Activated CD8-positive, alpha-beta memory T cell treated with anti-CD3 and anti-CD28 coated beads for 1 hour (primary cell): ENCODE results near the gene DNAJC5.
"Not testable (repeated sequence)": the region's sequence is repeated elsewhere in the genome, so short reads cannot be mapped to it uniquely, and the experiment has no call there.

ENCODE experiments used
- DNase-seq, 2 donors: peaks; one replicate each; pipeline ENCODE4 v3.0.0-alpha.2; 2020; ENCODE audit warnings: low read depth in 1 of 2; ENCODE audit errors: extremely low read depth in 1 of 2

The DNAJC5 gene

DNA sequence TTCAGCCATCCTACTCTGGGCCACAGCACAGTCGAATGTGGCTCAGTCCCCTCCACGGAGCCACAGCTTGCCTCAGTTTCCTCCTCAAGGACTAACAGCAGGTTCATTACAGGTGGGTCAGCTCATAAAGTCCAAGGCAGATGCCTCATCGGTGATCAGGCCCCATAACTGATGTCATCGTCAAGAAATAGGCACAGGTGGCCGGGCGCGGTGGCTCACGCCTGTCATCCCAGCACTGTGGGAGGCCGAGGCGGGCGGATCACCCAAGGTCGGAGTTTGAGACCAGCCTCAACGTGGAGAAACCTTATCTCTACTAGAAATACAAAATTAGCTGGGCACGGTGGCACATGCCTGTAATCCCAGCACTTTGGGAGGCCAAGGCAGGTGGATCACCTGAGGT, 57.8 kb downstream of the DNAJC5 start:
- no peak for DNase-seq

DNA sequence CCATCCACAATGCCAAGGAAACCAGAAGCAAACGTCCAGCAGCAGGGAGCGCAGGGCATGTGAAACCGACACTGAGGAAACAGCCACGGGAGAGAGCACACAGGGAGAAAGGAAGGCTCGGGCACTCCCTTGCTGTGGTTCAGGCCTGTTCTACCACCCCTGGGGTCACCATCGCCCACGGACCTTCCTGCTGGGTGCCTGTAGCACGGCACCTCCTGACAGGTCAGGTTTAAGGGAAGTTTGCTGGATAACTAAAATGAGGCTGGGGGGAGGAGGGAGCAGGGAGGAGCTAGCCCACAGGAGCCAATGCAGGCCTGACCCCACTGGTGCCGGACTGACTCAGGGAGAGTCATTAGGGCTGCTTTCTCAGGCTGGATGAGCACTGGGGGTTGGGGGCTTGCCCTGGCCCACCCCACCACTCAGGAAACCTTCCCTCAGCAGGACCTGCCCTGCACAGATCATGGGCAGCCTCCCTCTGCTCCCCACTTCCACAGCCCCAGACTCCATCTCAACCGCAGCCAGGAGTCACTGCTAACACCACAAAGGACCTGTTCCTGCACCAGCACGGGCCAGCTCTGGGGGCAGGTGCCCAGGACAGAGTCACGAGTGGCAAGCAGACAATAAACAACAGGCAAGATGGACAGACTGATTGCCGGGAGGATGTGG, 59.0 kb downstream of the DNAJC5 start:
- DNase-seq, result no peak

DNA sequence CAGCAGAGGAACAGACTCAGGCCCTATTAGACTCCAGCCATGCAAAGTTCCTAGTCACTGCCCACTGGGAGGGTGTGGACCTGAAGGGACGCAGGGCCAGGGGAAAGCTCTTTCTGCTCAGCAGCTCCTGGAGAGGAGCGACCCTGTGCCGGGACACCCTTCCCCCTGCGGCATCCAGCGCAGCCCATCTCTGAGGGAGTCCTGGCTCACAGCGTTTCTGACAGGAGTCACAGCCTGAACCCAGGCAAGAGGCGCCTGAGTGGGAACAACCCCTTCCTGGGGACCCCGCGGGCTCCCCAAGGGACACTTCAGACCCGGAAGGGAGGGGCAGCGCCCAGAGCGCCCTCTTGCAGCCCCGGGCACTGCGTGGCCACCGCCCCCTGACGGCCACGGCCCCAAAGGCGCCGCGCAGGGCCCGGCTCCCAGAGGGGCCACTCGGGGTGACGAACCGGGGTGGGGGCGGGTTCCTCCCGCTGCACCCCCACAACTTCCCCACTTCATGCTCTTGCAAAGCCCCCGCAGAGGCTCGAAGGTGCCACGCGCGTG, 60.4 kb downstream of the DNAJC5 start:
- DNase-seq, result no peak

DNA sequence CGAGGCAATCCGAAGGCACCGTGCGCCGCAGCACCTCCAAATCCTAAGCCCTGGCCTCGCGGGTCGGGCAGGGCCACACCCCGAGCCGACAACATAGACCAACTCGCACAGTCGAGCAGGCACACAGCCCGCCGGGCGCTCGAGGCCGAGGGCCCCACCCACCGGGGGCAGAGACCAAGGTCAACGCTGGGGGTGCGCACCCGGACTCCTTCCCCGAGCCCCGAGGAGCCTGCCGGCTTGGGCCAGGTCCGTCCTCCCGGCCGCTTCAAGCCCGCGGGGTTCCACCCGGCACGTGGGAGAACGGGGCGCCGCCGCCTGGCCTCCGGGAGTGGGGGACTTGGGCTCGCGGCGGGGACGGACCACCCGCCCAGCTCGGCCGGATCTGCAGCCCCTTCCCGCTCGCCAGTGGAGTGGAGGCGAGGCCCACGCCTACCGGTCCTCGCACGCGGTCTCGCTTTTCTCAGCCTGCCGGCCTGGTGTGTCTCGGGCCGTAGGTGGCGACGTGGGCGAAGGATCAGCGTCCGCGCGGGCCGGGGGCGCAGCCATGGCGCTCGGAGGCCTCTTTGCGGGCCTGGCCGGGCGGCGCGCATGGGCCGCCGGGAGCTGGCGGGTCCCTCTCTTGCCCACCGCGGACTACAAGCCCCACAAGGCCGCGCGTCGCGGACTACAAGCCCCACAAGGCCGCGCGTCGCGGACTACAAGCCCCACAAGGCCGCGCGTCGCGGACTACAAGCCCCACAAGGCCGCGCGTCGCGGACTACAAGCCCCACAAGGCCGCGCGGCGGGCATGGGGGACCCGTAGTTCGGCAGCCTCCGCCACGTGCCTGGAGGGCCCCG, 61.1 kb downstream of the DNAJC5 start, which contains the start of gene UCKL1:
UCKL1 (minus strand) TSS at position 590 of the 837 bp plus-strand sequence; CDS start at position 546, 44 bp downstream.
- peak; percentile 67 to 85 for DNase-seq

DNA sequence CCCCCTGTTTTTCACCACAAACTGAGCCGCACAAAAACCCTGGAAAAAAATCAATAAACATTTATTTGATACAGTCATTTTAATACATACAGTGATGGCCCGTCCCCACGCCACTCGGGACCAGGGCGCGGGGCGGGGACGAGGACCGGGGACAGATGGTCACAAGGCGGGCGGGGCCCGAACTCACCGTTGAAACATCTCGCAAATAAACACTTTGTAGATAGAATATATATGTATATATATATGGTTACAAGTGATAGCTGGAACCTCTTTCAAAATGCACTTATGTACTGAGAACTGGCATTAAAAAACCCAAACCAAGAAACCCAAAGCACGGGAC, 61.7 kb downstream of the DNAJC5 start:
- no peak for DNase-seq

DNA sequence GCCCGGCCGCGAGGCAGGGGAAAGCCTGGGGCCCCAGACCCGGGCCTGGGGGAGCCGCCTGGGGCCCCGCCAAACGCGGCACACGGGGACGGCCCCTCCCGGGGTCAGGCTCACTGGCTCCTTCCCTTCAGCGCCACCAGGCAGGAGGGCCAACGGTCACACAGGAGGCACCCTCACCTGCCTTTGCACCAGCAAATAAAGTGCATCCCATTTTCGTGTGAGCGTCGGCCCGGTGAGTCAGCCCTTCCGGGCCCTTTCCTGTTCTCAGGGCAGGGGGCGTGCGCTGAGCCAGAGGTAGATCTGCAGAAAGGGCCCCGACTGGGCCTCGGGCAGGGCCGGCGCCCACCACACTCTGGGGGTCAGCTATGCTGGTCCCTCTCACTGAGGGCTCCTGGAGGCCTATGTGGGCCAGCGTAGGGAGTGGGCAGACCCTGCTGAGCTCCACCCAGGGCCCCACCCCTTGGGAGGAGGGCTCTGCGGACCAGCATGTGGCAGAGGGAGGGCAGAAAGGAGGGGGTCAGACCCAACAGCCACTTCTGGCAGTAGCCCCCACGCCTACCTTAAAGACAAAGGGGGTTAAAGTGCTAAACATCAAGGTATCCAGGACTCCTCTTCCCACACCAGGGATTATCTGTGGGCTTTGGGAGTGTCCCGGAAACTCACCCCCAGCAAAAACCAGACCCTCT, 62.2 kb downstream of the DNAJC5 start:
- no peak for DNase-seq

DNA sequence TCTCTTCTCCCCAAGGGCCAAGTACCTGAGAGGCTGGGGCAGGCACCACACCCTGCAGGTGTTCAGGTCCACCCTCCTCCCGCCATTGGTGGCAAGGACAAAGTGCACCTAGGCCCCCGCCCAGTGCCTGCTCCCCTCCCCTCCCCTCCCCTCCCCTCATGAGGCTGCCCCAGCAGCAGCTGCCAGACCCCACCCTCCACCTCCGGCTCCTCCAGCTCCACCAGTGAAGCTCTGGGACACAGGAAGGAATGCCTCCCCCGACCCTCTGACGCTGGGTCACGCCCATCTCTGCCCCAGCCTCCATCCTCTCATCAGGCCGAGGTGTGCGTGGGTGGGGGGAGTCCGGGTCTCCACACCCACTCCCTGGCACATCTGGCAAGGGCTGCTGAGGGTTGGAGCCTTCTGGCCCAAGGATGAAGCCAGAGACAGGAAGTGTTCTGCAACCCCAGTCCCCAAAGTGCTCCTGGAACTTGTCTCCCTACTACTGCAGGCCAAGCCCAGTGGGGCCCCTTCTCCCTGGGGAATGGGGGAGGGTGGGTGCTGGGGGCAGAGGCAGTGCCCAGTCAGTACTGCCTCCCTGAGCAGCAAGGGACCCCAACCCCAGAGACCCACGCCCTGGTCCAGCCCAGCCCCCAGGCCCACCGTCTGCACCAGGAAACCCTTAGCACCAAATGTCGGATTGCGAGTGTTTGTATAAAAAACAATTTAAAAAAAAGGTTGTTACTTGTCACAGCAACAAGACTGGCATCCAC, 62.9 kb downstream of the DNAJC5 start:
- DNase-seq, result no peak

DNA sequence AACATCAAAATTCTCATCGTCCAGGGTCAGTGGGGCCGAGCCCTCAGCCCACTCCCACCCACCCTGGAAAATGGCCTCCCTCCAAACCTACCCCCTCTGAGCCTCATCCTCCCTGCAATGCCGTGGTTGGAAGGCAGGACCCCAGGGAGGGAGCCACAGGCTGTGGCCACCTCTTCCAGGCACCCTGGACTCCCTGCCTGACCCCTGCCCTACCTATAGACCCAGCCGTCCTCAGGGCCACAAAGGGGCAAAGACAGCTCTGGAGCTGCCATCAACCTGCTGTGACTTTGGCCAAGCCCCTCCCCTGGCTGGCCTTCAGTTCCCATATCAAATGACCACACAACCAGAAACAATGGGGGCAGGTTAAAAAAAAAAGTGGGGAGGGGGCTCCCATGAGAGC, 63.5 kb downstream of the DNAJC5 start:
- DNase-seq, result no peak

DNA sequence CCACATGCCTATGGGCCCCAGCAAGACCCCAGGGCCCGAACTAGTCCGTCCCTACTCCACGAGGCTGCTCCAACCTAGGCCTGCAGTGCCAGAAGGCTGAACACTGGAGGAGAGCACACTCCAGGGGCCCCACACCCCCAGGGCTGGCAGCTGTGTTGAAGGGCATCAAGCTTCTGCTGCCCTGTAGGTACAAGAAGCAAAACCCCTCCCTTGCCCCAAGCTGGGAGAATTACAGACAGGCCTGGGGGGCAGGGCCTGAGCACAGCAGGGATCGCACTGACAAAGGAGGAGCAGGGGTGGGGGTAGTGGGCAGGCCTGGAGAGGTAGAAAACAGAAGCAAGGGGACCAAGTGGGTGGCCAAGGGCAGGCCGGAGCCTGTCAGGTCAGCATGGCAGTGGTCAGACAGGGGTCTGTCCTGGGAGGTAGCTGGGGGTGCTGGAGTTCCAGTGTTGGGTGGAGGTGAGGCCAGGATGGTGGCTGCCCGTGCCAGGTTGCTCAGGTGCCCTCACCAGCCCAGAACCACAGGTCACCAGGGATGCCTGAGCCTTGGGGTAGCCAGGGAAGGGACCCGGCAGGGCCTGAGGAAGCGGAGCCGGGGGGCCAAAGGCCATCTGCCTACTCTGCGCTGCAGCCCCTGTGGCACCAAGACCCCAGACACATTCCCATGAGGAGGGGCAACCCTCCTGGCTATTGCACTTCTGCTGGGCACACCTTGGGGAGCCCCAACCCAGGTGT, 64.2 kb downstream of the DNAJC5 start:
- no peak for DNase-seq

DNA sequence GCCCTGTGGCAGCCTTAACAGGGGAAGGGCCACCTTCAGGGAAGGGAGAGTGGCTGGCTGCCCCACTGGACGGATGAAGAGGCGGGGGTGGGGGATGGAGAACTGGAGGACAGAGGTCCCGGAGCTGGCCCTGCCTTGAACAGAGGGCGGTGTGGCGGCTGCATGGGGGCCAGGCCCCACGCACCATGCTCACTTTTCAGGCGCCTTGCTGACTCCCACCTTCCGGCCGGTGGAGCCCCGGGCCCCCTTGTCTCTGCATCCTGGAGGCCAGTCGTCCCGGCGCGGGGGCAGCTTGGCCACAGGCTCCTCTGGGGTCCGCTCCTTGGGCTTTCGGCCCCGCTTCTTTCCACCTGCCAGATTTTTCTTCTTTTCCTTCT, 64.8 kb downstream of the DNAJC5 start:
- DNase-seq, result no peak

DNA sequence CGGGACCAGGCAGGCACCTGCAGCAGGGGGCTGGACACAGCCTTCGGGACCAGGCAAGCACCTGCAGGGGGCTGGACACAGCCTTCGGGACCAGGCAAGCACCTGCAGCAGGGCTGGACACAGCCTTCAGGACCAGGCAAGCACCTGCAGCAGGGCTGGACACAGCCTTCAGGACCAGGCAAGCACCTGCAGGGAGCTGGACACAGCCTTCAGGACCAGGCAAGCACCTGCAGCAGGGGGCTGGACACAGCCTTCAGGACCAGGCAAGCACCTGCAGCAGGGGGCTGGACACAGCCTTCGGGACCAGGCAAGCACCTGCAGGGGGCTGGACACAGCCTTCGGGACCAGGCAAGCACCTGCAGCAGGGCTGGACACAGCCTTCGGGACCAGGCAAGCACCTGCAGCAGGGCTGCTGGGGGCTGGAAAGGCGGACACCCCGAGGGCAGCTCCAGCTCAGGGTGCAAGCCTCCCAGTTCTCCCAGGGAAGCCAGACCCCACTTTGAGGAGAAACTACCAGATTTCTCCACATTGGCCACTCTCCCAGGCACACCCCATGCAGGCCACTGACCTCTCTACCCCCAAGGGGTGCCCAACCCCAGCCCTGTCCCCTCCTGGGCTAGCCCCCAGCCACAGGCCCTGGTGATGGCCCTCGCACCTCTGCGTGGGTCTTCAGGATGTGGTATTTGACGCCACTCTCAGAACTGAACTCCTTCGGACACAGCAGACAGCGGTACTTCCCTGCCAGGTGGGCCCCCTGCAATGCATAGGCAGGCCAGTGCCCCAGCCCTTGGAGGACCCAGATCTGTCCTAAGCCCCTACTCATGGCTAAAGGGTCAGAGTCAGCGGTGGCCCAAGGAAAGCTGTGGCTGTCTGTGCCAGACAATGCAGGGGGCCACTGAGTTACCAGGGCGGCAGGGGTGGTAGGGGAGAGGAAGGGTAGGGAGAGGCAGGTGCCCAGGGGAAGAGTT, 66.0 kb downstream of the DNAJC5 start:
- DNase-seq, result not testable (repeated sequence)

DNA sequence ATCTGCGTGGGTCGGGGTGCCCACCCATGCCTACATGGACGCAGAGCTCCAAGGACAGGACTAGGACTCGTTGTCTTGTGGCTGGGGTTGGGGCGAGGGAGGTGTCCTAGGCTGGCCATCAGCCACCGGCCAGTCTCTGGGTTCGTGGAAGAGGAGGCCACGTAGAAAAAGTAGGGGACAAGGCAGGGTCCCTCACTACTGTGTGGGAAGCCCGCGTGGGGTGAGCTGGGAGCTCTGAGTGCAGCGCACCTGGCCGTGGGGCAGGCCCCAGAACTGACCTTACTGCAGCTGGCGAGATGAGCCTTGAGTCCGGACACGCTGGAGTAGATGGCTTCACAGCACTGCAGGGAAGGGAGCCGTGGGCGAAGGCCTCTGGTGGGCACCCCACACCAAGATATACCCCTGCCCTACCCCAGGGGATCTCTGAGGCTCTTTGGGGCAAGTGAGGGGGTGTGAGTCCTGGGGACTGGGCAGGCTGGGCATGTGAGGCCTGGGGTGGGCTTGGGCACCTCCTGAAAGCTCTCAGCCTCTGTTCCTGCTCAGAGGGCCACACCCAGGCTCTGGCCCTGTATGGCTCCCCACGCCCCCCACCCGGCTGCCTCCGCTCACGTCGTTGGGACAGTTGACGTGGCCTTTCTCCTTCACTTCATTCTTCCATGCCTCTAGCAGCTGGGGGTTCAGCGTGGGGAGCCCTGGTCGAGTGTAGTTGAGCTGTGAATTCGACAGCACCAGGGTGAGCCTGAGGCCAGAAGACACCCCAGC, 66.9 kb downstream of the DNAJC5 start:
- DNase-seq, result no peak

DNA sequence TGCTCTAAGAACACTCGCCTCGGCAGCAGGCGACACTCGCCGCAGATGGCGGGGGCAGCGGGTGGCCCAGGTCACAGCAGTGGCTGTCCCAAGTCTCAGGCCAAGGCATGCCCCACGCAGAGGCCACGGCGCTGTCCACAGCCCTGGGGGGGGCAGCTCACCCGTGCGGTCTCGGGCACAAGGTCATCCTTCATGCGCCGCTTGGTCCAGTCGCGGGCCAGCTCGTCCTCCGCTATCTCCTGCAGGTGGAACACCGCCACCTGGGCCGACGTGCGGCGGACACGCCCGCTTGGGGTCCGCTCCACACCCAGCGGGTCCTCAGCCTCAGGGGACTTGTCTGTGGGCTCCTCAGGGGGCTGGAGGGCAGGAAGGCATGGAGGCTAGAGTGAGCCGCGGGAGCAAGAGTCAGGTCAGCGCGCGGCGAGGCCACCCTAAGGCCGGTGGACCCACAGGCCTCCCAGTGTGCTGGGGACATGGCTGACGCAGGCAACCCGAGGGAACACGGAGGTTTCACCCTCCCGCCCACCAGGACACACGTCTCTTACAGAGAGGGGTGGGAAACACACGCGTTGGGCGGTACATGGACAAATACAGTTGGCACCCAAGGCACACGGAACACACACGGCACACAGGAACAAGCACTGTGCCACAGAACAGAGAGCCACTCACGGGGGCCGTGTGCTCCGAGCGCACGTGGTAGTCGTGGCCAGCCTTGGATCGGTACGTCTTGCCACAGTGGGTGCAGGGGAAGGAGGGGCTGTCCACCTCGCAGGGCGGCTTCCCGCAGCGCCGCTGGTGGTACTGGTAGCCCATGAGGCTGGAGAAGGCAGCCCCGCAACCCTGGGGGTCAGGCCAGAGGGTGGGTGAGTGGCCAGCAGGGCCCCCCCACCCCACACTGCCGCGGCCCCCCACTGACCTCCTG, 67.8 kb downstream of the DNAJC5 start:
- no peak for DNase-seq

DNA sequence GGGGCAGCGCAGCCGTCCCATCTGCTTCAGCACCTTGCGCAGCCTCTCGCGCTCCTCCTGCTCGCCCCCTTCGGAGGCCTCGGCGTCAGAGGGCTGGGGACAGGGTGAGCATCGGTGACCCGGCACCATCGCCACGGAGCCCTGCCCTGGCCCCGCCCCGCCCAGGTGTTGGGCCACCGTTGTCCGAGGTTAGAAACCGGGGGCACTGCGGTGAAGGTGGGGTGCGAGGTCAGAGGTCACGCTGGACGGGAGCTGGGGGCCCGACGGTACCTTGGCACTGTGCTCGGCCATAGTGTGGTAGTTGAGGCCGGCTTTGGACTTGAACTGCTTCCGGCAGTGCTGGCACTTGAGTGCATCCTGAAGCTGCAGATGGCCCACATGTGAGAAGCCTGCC, 68.4 kb downstream of the DNAJC5 start:
- no peak for DNase-seq

DNA sequence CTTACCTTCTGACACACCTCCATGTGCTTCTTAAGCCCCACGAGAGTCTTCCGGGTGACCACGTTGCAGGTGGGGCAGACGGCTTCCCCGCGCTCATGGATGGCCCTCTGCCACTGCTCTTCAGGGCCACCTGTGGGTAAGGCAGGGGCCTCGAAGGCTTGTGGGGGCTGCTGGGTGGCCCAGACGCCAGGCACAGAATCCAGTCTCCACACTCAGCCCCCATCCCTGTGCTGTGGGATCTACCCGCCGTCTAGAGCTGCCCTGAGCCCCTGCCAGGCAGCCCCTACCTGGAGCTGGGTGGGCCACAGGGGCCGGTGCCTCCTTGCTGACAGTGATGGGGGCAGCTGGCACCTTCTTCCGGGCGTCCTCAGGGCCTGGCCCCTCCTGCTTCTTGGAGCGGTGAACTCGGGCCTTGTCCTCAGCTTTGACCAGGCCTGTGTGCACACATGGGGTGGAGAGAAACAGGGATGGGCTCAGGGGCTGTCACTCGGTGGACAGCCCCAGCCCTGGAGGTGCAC, 68.9 kb downstream of the DNAJC5 start:
- DNase-seq, result no peak

DNA sequence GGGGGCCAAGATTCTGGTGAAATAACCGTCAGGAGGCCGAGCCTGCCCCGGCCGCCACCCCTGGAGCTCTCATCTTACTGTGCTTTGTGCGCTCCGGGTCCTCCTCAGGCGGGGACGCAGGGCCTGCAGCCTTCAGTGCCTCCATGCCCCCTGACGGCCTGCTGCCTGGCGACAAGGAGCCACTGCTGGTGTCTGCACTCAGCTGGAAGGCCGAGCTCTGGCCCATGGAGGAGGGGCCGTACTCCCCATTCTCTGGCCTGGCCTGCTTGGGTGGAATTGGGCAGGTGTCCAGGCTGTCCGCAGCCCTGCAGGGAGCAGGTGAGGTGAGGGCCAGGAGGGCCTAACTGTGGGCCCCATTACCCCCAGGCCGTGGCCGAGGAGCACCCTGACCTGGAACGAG, 69.5 kb downstream of the DNAJC5 start:
- no peak for DNase-seq
